GM12892 (cell line): ENCODE data around the gene GPSM3.

ENCODE experiments used
- POLR2A ChIP-seq: IDR thresholded peaks from 2 replicates; pipeline ENCODE4 v1.6.1; 2011; ENCODE audit warnings: low read depth, low read length, control low read depth
- POLR2AphosphoS5 ChIP-seq: IDR thresholded peaks from 2 replicates; pipeline ENCODE4 v1.6.1; 2011; ENCODE audit warnings: low read depth, low read length, control low read depth

- no peak for TF ChIP-seq POLR2A
- no peak for TF ChIP-seq POLR2AphosphoS5
These were observed 16.6 kb upstream of the GPSM3 start for GRCh38 chr6:32208996-32209395.
